NCI-H2029 treated with DMSO at 0.1 percent for 48 hours (cell line): ENCODE data around the gene TNS3.
"Not testable (repeated sequence)": the region's sequence is repeated elsewhere in the genome, so short reads cannot be mapped to it uniquely, and the experiment has no call there.

Source experiments
- DNase-seq: peaks from one replicate; lab custom pipeline; 2025; lab: John Stamatoyannopoulos, UW

Gene TNS3

DNA sequence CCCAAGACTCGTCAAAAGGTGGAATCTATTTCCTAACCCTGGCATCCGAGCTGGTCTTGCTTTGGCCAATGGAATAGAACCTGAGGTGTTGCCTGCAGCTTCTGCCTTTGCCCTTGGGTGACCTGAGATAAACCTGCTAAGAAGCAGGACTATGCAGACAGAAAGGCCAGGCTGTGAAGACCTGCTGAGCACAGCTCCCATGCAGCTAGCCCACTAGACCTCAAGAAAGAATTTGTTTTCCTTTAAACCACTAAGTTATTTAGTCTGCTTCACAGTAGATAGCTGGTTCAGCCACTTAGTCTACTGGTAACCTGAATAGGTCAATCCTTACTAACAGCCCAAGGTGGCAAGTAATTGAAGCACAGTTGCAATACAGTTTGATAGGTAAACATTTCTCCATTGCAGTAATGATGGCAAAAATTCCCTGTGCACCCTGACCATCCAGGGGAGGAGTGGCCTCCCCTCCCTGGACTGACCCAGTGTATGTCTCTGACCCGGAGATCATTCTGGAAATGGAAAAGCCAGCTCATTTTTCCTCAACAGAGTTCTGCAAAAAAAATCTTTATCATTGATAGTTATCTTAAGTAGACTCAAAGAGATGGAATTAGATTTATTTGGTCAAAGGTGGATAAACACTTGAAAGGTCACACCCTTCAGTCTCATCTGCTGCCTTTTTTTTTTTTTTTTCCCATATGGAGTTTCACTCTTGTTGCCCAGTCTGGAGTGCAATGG, 20.0 kb downstream of the TNS3 start:
- DNase-seq = no peak

DNA sequence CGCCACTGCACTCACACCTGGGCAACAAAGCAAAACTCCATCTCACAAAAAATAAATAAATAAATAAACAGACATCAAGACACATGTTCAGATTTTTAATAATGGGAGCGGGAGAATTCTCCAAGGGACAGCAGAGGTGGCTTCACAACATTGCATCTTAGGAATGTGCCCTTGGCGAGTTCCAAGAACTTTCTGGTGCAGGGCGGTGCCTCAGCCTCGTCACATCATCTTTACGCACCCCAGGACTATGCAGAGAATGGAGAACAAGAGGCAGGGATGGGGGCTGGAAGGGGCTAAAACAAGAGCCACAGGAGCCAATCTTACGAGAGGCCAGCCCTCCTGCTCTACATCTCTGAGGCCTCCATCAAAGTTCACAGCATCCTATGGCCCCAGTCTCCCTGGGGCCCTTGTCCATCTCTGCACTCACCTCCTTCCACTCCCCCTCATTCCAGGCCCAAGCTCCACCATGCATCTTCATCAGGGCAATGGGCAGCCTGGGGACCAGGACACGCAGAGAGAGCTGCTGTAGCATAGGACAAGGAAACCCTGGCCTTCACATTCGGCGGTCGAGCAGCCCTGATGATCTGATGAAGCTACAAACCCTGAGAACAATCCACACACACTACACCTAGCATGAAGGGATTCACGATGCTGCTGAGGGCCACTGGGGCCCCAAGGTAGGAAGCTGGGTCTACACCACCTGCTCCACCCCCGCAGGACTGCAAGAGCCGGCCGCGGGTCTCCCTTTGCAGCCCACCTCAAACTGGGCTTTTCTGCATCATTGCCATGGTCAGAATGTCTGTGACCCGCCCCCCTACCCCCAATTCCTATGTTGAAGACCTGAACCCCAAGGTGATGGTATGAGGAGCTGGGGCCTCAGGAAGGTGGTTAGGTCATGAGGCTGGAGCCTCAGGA, 22.3 kb downstream of the TNS3 start:
- DNase-seq = no peak

DNA sequence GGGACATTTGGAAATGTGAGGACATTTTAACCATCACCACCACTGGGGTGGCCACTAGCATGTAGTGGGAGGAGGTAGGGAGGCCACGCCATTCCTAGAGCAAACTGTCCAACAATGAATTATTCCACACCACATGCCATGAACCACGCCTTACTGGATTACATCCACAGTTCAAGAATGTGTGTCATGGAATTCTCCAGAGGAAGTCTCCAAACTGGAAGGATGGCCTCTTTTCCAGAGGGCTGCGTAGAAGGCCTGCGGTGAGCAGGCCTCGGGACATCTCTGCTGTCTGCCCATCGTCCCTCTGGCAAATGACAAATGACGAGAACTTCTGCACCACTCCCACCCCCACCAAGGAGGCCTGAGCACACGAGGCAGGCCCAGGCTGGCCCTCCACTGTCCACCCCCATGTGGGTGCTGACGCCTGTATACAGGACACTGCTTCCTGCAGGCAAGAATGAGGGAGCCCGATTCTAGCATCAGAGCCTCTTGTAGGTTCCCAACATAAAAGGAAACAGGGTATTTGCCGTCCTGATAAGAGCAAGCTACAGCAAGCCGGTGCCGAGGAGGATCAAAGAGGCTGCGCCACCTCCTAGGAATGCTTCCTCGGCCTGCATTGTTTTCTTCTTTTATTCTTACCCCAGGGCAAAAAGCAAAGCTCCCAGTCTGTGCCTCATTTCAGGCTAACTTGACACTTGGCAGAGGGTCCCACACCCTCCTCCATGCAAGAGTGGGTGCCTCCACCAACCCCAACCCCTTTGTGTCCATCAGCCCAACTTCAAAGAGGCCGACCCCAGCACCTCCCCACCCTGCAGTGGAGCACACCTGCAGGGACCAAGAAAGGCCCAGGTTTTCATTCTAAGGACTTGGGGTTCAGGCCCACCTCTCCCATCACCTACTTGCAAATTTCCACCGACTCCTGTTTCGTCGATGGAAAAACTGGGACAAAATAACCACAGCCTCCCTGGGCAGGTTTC, 23.9 kb downstream of the TNS3 start:
- no peak for DNase-seq

DNA sequence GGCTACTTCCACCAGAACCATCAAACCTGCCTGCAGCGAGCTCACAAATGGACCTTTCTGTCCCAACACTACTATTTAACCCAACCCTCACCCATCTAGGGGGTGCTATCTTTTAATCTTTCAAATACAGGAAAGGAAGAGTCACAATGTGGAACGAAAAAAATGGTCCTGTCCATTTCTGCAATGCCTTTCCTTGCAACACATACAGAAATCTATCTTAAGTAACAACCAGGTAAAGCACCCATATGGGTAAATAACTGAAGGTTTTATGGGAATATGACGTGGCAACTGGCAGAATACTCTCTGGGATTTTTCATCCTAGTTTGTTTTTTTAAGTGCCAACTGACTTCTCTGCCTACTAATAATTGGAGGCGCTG, 24.6 kb downstream of the TNS3 start:
- DNase-seq = no peak

DNA sequence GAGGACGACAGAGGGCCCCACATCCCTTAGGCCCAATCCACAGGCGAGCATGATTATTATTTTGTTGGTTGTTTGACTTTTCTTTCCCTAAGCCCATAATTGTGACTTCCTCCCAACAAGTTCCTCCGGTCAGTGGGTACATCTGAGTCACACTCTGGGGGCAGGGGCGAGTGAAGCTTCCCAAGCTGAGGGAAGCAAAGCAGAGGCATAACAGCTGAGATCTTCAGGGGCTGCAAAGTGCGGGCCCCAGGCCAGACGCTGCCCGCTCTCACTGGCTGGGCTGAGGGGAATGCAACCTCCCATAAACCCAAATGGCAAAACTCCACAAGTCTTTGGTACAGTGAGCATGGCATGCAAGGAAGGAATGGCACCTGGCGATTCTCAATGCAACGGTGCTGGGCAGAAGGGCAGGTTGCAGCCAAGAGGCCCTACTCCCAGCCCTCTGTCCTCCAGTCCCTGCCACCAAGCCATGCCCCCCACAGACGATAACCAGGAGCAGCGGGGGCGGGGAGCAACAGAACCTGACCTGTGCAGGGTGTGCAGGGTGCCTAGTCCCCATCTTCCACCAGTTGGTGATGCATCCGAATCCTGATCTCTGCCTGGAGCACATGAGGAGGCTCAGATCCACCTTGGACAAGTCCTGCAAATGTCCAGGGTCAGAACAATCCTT, 25.3 kb downstream of the TNS3 start:
- DNase-seq = no peak

DNA sequence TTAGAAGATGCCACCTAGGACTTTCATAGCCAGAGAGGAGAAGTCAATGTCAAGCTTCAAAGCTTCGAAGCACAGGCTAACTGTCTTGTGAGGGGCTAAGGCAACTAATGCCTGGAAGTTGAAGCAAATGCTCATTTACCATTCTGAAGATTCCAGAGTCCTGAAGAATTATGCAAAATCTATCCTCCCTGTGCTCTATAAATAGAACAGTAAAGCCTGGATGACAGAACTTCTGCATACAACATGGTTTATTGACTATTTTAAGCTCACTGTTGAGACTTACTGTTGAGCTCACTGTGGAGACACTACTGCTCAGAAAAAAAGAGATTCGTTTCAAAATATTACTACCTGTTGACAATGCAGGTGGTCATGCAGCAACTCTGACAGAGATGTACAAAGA, 28.6 kb downstream of the TNS3 start:
- DNase-seq = no peak

DNA sequence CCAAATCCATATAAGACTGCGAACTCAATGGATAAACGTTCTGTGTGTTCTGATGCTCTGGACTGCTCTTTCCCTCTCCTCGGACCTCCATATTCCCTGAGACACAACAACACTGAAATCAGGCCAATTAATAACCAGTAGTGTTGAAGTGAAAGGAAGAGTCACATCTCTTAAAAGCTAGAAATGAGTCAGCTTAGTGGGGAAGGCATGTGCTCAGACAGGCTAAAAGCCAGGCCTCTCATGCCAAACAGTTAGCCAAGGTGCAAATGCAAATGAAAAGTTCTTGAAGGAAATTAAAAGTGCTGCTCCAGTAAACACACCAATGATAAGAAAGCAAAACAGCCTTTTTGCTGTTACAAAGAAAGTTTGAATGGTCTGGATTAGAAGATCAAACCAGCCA, 29.3 kb downstream of the TNS3 start:
- DNase-seq = no peak

DNA sequence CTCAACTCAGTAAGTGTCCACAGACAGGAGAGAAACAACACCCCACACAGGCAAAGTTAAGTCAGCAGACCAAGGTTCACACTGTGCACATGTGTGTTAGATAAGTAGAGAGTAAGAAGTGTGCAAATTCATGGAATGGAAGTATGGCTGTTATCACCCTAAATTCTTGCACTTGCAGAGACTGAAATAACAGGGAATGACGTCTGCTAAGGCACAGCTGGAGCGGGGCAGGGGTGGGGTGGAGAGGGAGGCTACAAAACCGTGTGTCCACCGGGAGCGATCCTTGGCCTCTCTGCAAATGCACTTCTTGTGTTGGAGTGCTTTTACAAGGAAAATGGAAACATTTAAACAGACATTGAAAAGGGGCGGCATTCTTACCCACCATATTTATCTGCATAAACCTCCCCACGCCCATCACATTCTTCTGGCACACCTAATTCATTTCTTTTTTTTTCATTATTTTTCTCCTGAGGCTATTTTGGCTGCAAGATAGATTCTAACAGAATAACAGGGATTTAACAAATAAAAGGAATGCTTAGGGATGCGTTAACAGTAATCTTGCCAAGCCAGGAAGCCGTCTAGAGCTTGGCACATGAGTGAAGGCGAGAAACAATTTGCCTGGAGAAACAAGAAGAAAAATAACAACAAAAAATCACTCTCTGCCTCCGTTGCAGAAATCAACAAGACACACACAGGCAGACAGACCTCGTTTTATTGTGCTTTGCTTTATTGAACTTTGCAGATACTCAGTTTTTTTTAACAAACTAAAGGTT, 30.1 kb downstream of the TNS3 start:
- DNase-seq = no peak

DNA sequence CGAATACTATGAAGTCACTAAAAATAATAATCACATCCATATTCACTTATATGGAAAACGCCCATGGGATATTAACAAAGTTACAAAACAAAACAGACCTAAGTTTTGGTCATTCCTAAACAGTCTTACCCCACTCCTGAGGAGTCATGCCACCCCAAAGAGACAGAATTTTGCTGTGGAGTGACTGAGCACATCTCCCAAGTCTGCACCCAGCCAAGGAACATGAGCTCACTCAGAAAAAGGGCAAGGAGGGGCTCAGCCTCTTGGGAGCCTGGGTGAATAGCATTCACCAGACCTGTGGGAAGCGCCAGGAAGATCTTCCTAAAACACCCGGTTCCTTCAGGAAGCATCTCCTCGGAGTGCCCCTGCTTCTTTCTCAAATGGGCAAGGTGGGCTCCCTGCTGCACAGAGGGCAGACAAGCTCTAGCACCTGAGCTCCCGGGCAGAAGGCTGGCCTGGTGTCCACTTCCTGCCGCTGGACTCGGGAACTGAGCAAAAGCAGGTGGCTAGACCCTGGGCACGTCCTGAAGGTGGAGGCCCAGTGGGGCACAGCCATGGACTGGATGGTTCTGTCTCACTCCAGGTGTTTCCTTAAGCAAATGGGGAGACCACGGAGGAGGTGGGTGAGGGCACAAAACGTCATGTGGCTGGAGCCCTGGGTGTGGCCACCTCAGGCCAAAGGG, 31.0 kb downstream of the TNS3 start:
- DNase-seq = no peak

DNA sequence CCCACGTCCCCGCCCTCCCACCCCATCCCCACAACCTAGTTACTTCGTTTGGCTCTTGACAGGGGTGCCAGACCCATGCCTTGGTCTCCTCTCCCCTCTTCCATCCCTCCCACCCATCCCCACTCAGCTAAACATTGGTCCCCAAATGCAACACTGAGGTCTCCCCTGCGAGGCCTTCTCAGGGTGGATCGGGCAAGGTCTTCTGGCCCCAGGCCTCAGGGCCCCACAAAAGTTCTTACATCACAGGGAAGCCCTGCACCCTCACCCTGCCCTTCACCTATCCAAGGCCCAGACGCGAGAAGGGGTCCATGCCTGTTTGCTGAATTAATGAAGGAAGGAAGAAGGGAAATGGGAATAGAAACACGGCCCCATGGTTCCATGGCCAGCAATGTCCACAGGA, 32.0 kb downstream of the TNS3 start:
- no peak for DNase-seq

DNA sequence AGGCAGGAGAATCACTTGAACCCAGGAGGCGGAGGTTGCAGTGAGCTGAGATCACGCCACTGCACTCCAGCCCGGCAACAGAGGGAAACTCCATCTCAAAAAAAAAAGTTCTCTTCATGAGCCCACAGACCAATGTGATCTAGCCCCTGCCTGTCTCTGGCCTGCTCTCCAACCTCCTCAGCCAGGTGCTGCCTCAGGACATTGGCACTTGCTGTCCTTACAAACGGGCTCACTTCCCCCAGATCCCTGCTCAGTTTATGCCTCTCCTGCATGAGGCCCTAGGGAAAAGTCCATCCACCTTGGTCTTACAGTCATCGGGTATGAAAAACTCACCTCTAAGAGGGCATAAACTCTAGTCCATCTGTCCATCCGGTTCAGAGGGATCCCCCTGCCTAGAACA, 32.5 kb downstream of the TNS3 start:
- no peak for DNase-seq

DNA sequence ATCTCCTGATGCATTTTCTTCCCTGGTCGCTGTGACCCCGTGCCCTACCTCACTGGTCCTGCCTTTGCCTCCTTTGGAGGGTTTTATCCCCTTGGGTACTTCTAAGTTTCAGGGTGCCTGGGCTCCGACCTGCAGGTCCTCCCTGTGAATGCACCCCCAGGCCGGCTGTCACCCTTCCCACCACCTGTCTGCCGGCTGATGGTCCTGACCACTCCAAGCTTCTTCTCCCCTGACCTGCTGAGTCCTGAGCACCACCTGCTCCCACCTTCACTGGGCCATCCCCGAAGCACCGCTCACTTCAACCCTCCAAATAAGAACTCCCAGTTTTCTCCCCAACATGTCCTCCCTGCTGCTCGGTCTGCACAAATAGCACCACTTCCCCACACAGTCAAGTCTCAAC, 33.4 kb downstream of the TNS3 start:
- no peak for DNase-seq

DNA sequence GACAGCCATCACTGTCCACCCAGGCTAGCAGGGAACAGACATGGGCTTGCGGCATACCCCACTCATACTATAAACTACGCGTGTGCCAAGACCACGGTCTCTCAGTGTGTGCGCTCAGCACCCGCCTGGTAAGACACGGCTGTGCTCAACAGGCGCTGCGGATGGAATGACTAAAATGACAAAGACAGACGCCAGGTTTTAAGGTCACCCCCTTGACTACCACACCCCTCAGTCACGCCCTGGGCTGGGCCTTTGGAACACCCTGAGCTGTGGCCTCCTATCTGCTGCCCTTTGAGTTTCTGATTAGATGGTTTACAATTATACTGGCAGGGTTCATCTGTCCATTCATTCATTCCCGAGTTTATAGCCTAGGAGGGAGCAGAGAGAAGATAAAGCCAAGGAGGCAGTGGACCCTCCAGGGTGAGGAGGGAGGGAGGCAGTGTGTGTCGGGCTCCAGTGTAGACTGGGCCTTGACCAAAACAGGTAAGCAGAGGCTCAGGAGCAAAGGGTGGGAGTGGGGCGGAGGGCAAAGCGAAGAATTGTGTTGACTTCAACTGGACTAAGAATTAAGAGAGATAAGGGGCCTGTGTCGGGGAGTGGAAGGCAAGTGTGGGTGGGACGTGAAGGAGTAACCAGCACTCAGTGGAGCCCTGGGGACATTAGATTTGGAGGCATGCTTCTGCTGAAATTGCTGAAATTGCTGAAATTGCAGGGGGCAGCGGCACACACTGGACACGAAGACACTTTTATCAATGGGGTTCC, 35.0 kb downstream of the TNS3 start:
- no peak for DNase-seq

DNA sequence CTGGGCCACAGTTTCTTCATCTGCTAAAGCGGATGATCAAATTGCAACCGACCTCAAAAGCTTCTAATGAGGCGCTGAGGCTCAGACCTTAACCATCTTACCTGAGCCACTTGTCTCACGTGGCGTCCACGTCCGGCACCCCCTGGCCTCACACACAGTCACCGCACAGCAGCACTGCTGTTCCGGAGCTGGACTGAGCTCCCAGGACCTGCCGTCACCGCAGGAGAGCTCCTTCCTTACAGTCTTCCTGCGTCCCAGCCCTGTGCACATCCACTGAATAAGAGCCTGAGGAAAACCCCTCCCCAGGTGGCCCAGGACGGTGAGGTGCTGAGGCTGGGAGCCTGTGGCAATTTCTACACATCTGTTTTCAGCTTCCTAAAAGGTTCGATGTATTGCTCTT, 35.7 kb downstream of the TNS3 start:
- no peak for DNase-seq

DNA sequence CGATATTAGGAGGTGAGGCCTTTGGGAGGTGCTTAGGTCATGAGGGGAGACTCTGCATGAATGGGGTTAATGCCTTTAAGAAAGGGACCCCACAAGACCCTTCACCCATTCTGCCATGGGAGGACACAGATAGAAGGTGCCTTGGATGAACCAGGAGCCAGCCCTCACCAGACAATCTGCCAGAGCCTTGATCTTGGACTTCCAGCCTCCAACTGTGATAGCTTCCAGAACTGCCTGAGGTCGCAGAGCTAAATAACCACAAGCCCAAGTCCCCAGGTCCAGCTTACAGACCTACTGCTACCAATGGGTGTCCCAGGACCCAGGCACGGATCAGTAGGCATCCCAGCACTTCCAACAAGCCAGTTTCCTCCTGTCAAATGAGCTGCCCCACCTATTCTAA, 37.5 kb downstream of the TNS3 start:
- no peak for DNase-seq

DNA sequence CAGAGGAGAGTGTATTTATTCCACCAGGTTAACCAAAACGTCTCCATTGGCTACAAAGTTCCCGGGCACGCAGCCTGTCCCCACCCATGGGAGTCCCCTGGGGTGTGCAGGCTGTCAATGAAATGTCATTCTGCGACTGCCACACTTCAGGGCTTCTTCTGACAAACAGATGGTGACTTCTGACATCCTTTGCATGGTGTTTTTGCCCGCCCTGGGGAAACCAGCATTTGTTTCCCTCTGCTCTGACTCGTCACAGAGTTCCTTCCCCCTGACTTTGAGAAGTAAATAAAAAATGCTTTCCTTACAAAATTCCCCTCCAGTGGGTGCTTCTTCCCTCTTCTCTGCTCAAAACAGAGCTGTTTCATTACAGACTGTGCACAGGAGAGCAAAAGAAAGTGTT, 38.2 kb downstream of the TNS3 start:
- DNase-seq = no peak

DNA sequence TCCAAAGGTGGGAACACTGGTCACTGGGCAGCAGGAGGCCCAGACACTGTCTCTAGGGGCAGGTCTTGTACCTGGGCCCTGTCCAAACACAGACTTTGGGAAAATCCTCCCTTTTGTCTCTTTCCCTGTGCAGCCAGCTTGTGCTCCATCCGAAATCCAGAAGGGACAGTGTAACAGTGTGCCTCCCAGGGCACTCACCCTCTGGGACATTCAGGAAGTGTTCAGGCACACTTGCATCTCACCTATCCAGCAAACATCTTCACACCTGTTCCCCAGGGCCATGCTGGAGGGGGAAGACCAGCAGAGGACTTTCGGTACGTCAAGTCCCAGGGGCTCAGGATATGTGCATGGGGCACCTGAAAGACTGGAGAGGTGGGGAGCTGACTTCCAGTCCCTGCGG, 38.9 kb downstream of the TNS3 start:
- DNase-seq = no peak

DNA sequence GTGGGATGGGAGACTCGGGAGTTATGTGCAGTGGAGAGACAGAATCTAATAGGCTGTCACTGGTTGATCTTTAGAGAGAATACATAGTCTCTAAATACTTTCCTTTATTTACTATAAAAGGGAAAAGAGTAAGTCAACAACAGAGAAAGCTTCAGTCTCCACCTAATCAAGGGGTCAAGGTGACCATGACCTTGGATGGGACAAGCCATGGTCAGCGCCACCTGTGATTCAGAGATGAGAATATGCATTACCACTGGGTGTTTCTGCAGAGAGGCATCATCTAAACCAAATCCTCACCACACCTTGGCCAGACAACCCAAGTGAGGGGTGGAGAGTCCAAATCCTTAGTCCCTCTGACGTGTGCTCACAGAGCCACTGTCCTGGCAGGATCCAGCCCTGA, 39.9 kb downstream of the TNS3 start:
- DNase-seq = no peak

DNA sequence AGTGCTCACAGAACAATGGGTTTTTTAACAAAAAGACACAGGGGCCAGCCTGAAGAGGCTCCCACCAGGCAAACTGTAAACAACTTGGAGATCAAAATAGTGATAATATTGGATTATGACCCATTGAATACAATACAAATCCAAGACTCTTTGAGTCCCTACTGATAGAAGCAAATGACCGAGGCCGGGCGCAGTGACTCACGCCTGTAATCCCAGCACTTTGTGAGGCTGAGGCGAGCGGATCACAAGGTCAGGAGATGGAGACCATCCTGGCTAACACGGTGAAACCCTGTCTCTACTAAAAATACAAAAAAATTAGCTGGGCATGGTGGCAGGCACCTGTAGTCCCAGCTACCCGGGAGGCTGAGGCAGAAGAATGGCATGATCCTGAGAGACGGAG, 40.4 kb downstream of the TNS3 start:
- DNase-seq = not testable (repeated sequence)
